ENCODE results near the gene ZNF622. TPM values are rescaled to one million over a fixed set of nuclear protein-coding genes. Genes with fewer than 3 reads are reported as not detected.

The ZNF622 gene
- total and polyA plus RNA-seq, 4 donors = 15.0 to 33.0 (median 25.6) TPM

Other genes starting within 250 kb of the ZNF622 start
- 10 to 100 TPM in 1 of 2 donors, 1 to 10 TPM in 1; 6.8 to 19.5 TPM for gene RETREG1, start 151.2 kb upstream of the ZNF622 start, total RNA-seq
- gene RETREG1, start 151.2 kb upstream of the ZNF622 start, polyA plus RNA-seq = 10 to 100 TPM in 1 of 2 donors, 1 to 10 TPM in 1; 8.7 to 10.5 TPM